ENCODE measurements around the gene SMARCD3. TPM values are rescaled to one million over a fixed set of nuclear protein-coding genes. Genes with fewer than 3 reads are reported as not detected.

SMARCD3 gene
- total RNA-seq, 2 experiments from 2014 or later: 11.8 to 14.8 TPM

DNA sequence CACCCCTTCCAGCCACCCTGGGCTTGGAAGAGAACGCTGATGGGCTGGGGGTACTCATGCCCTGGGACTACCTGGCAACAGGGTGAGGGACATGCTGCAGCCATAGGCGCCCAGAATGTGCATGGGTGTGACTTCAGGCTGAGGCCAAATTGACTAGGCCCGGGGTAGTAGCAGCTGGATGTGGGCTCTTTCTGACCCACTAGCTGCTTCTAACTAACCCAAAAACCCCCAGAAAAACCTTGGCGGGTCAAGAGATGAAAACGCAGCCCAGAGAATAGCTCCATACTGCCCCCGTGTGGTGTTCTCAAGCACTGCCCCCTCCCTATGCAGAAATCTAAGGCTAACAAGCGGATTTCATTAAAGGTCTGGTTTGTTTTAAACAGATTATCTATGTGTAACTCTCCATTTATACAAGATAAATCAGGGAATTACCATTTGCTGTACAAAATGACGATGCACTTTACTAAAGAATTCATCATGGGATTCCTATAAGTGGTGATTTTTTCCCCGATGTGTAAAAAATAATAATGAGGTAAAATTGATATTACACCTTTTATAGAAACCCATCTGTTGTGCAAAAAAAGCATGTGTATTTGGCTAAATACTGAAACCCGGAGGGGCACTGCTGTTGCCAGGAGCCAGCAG lies 4.2 kb downstream of the SMARCD3 start:
- Histone ChIP-seq H3K4me1 (ENCODE audit: insufficient read depth, low read length) (peaks cover 52% of the 10 kb centered on the region), H3K4me3 (ENCODE audit: low read length) (peak overlapping the region; percentile 36)
- TF ChIP-seq, protein P1, sequence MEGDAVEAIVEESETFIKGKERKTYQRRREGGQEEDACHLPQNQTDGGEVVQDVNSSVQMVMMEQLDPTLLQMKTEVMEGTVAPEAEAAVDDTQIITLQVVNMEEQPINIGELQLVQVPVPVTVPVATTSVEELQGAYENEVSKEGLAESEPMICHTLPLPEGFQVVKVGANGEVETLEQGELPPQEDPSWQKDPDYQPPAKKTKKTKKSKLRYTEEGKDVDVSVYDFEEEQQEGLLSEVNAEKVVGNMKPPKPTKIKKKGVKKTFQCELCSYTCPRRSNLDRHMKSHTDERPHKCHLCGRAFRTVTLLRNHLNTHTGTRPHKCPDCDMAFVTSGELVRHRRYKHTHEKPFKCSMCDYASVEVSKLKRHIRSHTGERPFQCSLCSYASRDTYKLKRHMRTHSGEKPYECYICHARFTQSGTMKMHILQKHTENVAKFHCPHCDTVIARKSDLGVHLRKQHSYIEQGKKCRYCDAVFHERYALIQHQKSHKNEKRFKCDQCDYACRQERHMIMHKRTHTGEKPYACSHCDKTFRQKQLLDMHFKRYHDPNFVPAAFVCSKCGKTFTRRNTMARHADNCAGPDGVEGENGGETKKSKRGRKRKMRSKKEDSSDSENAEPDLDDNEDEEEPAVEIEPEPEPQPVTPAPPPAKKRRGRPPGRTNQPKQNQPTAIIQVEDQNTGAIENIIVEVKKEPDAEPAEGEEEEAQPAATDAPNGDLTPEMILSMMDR (IDR thresholded peaks at IDR 0.05): peak; percentile 77

GRCh38 chr7:151243408-151244195 lies 4.9 kb downstream of the SMARCD3 start:
- TF ChIP-seq, protein P1 (IDR thresholded peaks at IDR 0.05): no peak
- Mint-ChIP-seq H3K9me3 (no peaks in the 10 kb centered on the region), H3K27ac (peak overlapping the region; percentile 63), H3K27me3 (peaks cover 42% of the 10 kb centered on the region), H3K4me3 (peak overlapping the region; percentile 79), H3K4me1 (ENCODE audit: low read depth) (peaks cover 41% of the 10 kb centered on the region), H3K36me3 (ENCODE audit: low read depth) (peaks cover 4% of the 10 kb centered on the region)
- Histone ChIP-seq H3K4me3 (ENCODE audit: low read length) (peak overlapping the region; percentile 36), H3K9me3 (ENCODE audit: control insufficient read depth in 1 of 2, insufficient read depth in 1 of 2, low read length in 2 of 2) (no peaks in the 10 kb centered on the region), H3K27me3 (ENCODE audit: control insufficient read depth in 1 of 2, insufficient read depth in 2 of 2, low read length in 2 of 2) (peaks cover 30 to 33% of the 10 kb centered on the region in 2 experiments), H3K36me3 (ENCODE audit: insufficient read depth, low read length) (peaks cover 9% of the 10 kb centered on the region), H3K4me1 (ENCODE audit: insufficient read depth, low read length) (peaks cover 49% of the 10 kb centered on the region), H3K27ac (ENCODE audit: low read depth in 1 of 2, low read length in 2 of 2) (no peak overlapping the region)
- ATAC-seq (ENCODE audit: poor library complexity): peak; percentile 61
- CTCF ChIA-PET: interaction anchor here (0.8 to 2.7 kb wide), 9 partner anchors 8 to 120 kb away, joined by 3 to 16 read pairs (median 9); partner anchors contain the start of genes ABCF2 and CHPF2
- intact Hi-C loops (cut with DNase I, micrococcal nuclease): loop anchor here (1.0 to 10.0 kb wide), 5 partner anchors 17 to 119 kb away; partner anchors contain the start of genes ABCF2 (in 2 of the 2) and GBX1 (in 1 of the 2)
- DNase-seq: peak in 8 of 14 experiments; percentile 21 to 84 (median 57)
- POLR2A ChIA-PET: interaction anchor here (0.6 to 2.9 kb wide), 7 partner anchors 10 to 138 kb away, joined by 3 to 25 read pairs (median 4); partner anchors contain the start of genes ABCF2, CHPF2 and NUB1

More for the DNA sequence above, 4.2 kb downstream of the SMARCD3 start:
- peak overlapping the region; percentile 79 for H3K4me3 Mint-ChIP-seq
- peaks cover 46% of the 10 kb centered on the region for H3K27me3 Mint-ChIP-seq
- peak overlapping the region; percentile 63 for H3K27ac Mint-ChIP-seq
- peaks cover 45% of the 10 kb centered on the region for H3K4me1 Mint-ChIP-seq (ENCODE audit: low read depth)
- peak in 12 of 14 experiments; percentile 30 to 82 (median 46) for DNase-seq
- intact Hi-C loops (cut with DNase I, micrococcal nuclease): loop anchor here (1.0 to 10.0 kb wide), 5 partner anchors 18 to 120 kb away; partner anchors contain the start of genes ABCF2 (in 2 of the 2) and GBX1 (in 1 of the 2)
- Histone ChIP-seq H3K27me3 (ENCODE audit: control insufficient read depth in 1 of 2, insufficient read depth in 2 of 2, low read length in 2 of 2) (peaks cover 32 to 33% of the 10 kb centered on the region in 2 experiments), H3K36me3 (ENCODE audit: insufficient read depth, low read length) (peaks cover 5% of the 10 kb centered on the region), H3K27ac (ENCODE audit: low read depth in 1 of 2, low read length in 2 of 2) (no peak overlapping the region), H3K9me3 (ENCODE audit: control insufficient read depth in 1 of 2, insufficient read depth in 1 of 2, low read length in 2 of 2) (no peaks in the 10 kb centered on the region)
- ChIA-PET POLR2A (interaction anchor here (0.6 to 2.9 kb wide), 6 partner anchors 11 to 275 kb away, joined by 3 to 25 read pairs (median 4); partner anchors contain the start of genes ABCF2, CHPF2, NUB1 and RHEB), CTCF (interaction anchor here (0.8 to 2.7 kb wide), 9 partner anchors 9 to 120 kb away, joined by 3 to 16 read pairs (median 9); partner anchors contain the start of genes ABCF2 and CHPF2)
- peaks cover 4% of the 10 kb centered on the region for H3K36me3 Mint-ChIP-seq (ENCODE audit: low read depth)
- ATAC-seq (ENCODE audit: poor library complexity): peak; percentile 21
- no peaks in the 10 kb centered on the region for H3K9me3 Mint-ChIP-seq

DNA sequence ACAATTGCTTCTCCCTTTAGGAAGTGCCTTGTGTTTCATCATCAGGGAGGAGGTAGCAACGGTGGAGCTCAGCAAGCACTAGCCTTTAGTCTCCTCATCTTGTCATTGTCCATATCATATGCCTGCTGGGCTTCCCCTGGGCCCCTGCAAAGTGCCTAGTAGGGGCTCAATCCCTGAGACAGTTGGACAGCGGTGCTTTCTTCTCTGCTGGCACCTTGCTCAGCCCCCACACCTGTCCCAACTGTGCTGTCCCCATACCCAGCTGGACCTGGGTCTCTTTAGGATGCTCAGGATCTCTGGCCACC lies 5.5 kb downstream of the SMARCD3 start:
- Mint-ChIP-seq H3K9me3 (no peaks in the 10 kb centered on the region), H3K4me3 (peak overlapping the region; percentile 79)
- H3K27ac ChIP-seq (ENCODE audit: low read depth in 1 of 2, low read length in 2 of 2): no peak overlapping the region

More for the DNA sequence above, 5.5 kb downstream of the SMARCD3 start:
- intact Hi-C loops (cut with DNase I, micrococcal nuclease): loop anchor here in 1 of 2 experiments (10.0 kb wide), 1 partner anchor 78 kb away; the partner anchor contains the start of gene GBX1
- peaks cover 29 to 30% of the 10 kb centered on the region in 2 experiments for H3K27me3 ChIP-seq (ENCODE audit: control insufficient read depth in 1 of 2, insufficient read depth in 2 of 2, low read length in 2 of 2)
- Mint-ChIP-seq H3K36me3 (ENCODE audit: low read depth) (peaks cover 4% of the 10 kb centered on the region), H3K4me1 (ENCODE audit: low read depth) (peaks cover 37% of the 10 kb centered on the region), H3K27ac (peak overlapping the region; percentile 63), H3K27me3 (peaks cover 36% of the 10 kb centered on the region)
- no peaks in the 10 kb centered on the region for H3K9me3 ChIP-seq (ENCODE audit: control insufficient read depth in 1 of 2, insufficient read depth in 1 of 2, low read length in 2 of 2)
- DNase-seq (no peak), ATAC-seq (ENCODE audit: poor library complexity) (no peak)
- peaks cover 12% of the 10 kb centered on the region for H3K36me3 ChIP-seq (ENCODE audit: insufficient read depth, low read length)
- peaks cover 44% of the 10 kb centered on the region for H3K4me1 ChIP-seq (ENCODE audit: insufficient read depth, low read length)
- CTCF ChIA-PET: interaction anchor here (2.5 kb wide), 1 partner anchor 16 kb away, joined by 16 read pairs; the partner anchor contains the start of gene ABCF2
- POLR2A ChIA-PET: interaction anchor here (1.0 to 2.9 kb wide), 4 partner anchors 10 to 34 kb away, joined by 4 to 25 read pairs (median 11); partner anchors contain the start of genes ABCF2 and CHPF2
- TF ChIP-seq, protein P1 (IDR thresholded peaks at IDR 0.05): no peak
- peak overlapping the region; percentile 36 for H3K4me3 ChIP-seq (ENCODE audit: low read length)
